HS-27A (cell line): ENCODE data around the gene GLE1.
"Not testable (repeated sequence)": the region's sequence is repeated elsewhere in the genome, so short reads cannot be mapped to it uniquely, and the experiment has no call there.

Experiments
- DNase-seq: peaks from one replicate; pipeline ENCODE4 v3.0.0-alpha.2; 2012; ENCODE audit warnings: low read depth, missing footprints

Gene GLE1

DNA sequence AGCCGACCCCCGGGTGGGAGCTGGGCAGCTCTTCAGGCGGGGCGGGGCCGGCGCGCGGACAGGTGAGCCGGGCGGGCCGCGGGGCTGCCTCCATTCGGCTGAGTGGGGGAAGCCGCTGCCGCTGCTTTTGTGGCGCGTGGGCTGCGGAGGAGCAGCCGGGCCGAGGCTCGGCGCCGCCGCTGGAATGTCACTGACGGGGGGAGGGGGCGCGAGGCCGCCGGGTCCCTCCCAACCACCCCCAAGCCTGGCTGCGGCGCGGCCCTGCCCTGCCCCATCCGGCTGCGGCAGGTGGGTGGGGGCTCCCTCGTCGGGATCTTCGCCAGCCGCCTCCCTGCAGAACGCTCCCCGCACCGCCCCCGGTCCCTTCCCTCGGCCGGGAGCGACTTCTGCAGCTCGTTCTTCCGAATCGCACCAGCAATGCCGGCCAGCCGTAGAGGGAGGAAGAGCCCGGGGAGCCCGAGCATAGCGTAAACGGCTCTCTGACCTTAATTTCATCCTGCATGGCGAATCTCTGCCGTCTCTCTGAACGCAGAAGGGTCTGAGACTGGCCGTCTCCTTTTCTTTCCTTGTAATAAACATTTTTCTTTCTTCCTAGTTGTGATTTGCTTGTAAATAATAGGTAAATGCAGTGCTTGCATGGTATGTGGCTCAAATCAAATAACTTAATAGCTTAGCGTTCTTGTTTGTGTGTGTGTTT is 48.4 kb downstream of the GLE1 start:
- DNase-seq, result no peak

DNA sequence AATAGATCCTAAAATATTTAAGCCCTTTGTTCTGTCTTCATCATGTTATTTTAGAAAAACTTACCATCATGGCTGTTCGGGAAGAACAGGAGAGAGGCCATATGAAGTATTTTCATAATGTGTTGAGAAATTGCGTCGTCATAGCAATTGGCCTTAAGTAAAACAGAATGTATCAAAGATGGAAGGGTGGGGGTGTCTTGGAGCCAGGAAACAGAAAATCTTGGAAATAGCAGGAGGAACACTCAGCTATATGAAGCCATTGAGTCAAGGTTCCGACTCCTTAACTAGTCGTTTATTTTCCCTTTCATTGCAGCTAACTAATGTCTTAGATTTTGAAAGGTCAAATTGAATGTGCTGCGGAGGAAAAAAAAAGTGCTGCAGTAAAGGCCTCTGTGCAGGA is 49.2 kb downstream of the GLE1 start:
- no peak for DNase-seq

DNA sequence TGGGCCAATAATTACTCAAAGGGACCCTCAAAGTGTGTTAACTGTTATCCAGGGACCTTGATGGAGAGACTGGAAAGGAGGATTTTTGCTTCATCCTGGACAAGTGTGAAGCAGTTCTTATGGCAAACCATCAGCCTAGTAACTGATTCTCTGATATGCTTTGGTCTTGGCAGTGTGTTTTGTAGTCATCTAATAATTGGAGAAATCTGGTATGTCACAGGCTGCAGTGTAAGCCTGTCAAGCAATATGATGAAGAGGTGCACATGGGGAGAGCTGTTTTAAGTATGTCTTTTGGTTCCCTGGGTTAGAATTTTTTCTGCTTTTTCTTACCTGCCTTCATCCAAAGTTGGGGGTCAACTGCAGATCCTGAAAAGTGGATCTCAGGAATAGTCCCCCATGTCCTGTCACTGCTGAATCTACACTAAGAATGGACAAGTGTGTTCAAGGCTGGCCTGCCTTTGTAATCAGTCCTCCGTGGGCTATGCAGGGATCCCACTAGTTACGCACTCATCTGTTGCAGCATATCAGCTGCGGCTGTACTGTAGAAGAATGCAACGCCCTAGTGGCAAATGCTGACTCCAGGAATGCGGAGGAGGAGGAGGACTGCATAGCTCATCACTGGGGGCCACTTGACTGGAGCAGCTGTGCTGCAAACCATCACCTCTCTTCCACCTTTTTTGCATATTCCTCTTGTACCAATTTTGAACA is 49.8 kb downstream of the GLE1 start:
- DNase-seq, result peak; percentile 92

DNA sequence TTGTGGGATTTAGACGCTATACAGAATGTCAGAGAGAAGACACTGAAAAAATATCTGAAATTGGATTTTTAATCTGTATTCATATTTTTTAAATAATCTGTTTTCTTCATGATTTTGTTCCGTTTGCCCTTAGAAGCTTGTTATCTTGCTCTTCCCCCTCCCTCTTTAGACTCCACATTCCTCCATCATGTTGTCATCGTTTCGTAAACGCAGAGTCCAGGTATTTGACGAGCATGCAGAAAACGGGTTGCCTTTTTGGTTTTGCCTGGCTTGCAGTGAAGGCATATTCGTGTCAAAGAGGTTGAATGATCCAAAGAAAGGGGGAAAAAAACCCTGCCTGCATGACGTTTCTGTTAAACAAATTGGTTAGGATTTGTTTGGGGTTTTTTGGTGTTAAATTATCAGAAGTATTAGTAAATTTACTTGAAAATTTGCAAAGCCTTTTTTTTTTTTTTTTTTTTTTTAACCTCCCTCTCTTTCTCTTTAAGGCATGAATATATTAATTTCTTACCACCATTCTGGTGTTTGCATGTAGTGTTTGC is 50.7 kb downstream of the GLE1 start:
- DNase-seq, result peak; percentile 85

DNA sequence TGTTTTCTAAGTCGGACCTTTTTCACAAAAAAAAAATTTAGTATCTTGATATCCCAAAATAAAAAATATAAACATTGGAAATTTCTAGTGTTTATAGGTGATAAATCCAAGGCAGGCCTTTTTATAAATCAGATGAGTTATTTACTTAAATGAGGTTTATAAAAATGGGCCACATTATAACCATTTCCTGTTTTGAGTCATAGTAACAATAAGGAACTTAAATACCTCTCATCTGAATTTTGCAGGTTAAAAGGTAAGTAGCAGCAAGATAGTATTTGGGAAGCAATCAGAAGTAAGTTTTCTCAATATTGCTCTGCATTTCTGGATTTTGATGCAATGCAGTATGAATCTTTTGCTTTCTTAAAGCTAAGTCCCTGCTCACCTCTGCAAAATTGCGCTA is 51.8 kb downstream of the GLE1 start:
- no peak for DNase-seq

DNA sequence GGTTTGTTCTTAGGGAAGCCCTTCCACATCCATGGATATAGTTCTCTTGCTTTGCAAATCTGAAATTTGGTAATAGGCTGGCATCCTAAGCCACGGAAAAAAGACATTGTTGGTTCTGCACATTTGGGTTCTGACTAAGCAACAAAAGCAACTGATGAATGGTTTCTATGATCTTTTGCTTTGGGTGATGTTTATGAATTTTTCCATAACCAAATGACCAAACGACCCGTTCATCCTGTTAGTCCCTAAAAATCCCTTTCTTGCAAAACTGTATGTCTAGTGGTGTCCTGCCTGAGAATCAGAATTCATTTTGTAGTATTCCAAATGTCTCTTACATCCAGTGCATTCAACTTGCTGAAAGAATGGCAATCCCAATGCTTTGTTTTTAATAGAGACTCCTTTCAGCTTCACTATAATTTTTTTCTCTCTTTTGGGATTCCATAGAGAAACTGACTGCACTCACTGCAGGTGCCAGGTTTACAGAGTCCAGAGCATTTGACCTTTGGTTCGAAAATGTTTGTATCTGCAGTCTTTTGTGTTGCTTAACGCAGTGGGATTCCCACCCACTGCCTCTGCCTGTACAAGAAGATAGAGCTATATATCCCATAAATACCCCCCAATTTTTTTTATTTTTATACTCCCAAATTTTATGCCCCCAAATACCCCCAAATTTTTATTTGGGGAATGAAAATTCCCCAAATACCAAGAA is 52.6 kb downstream of the GLE1 start:
- no peak for DNase-seq

DNA sequence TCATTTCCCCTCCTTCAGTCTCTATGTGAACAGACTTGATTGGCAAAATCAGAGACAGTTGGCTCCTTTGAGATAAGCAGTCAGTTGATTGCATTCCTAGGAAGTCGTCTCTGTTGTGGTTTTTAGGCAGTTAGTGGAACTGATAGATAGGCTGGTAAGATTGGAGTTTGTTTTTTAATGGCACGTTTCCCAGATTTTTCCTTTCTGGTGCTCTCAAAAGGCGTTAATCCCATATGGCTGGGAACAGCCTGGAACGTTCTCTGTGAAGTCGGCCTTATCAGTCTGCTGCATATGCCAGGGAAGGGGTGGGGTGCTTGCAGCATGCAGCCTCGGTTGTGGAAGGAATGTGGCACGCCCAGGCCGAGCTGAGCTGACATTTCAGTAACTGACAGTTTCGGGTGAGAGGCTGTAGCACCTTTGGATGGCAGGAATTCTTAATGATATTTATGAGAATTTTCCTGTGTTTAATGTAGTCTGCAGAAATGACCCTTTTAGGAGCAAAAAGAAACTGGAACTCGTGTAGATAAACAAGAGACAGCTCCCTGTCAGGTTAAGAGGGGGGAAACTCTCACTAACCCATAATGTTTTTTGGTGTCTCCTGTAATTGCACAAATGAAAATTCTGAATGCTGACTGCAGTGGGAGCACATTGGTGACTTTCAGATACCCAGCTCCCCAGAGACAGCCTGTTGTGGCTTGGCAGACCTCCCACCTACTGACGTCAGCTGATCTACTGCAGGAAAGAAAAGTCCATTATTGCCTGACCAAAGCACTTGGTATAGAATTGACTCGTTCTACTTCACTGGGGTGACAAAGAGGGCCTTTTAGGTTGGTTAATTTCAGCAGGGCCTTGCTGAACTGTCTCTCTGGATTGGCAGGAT is 54.2 kb downstream of the GLE1 start:
- DNase-seq, result peak; percentile 91

DNA sequence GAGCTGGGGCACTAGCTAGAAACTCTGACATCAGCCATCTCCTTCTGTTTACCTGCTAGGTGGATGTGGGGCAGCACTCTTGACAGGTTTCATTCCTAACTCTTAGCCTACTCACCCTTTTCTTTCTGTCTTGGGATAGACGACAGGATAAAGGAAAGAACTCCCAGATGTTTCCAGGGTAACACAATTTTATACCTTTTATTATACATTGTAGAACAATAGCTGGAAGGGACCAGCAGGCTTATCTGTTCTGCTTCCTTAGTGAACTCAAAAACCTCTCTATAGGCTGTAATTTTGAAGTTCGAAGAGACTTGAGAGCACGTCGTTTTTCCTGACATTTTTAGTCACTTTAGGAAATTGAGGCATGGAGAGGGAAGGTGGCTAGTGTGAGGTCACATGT is 61.1 kb downstream of the GLE1 start:
- no peak for DNase-seq

DNA sequence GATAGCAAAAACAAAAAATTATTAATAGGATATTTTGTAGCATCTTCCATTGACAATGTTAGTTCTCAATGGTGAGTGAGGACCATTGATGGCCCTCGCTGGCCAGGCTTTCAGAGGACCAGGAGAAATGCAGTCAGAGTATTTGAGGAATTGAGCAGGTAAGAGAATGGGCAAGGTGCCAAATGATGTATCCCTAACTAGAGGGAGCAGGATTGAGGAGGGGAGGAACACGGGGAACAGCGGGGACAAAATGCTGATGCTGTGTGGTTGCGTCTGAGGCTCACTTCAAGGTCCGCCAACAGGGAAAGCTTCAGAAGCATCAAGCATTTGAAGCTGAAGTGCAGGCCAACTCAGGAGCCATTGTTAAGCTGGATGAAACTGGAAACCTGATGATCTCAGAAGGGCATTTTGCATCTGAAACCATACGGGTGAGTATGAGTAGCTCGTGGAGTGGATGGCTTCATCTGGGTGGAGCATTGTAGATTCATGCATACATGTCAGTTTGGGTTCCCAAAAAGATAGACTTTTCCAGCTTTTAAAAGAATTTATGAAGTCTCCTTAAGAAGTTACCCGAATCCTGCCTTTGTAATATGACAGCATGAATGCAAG is 64.1 kb downstream of the GLE1 start:
- DNase-seq, result no peak

DNA sequence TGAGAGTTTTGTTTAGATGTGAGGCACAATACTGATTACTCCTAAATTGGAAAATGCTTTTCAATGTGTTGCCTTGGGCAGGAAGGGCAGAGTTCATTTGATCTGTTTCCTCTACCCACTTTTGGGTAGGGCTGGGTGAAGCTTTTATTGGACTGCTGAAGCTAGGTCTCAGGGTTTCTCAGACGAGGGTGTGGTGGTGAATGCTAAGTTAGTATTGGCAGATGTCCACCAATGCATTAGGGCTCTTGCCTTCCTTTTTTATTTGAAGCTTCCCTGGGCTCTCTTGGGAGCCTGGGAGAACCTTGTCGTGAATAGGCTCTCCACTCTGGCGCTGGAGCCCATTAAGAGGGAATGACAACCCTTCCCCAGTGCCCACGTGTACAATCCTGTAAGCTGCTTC is 71.0 kb downstream of the GLE1 start:
- no peak for DNase-seq

DNA sequence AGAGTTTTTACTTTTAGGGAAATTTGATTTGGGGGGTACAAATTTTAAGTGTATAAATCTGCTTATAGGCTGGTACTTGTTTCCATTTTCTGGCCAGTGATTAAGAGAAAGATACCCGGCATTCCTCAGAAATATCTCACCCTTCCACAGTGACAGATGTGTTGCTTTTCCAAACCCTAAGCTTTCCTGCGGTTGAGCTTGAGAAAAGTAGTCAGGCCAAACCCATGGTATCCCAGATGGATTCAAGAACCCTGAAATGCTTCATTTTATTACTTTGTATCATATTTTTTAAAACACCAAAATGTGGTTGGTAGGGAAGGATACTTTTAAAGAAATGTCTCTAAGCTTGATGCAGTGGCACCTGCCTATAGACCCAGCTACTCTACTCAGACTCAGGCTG is 71.4 kb downstream of the GLE1 start:
- DNase-seq, result no peak

DNA sequence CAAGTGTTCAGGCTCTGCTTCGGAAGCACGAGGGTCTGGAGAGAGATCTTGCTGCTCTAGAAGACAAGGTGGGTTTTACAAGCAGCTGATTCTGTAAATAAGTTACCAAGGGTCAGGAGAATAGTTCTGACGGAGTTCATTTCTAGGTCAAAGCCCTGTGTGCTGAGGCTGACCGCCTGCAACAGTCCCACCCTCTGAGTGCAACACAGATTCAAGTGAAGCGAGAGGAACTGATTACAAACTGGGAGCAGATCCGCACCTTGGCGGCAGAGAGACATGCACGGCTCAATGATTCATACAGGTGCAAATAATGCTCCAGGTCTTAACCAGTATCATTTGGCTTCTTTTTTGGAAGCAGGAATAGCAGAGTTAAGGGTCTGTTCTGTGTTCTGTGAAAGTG is 72.7 kb downstream of the GLE1 start:
- no peak for DNase-seq

DNA sequence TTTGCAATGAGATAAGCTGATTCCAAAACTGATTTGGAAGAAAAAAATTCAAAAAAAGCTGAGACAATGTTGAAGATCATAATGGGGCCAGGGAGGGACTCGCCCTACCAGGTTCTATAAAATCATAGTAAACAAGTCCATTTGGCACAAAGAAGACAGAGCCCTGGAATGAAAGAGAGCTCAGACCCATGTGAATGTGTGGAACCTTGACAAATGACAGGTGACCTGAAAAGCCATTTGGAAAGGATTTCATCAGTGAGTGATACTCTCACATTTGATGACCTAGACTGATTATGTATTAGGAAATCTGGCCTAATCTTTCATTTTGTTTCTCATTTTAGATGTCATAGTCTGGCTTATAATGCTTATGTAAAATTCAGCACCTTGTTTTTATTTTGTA is 74.7 kb downstream of the GLE1 start:
- DNase-seq, result no peak

DNA sequence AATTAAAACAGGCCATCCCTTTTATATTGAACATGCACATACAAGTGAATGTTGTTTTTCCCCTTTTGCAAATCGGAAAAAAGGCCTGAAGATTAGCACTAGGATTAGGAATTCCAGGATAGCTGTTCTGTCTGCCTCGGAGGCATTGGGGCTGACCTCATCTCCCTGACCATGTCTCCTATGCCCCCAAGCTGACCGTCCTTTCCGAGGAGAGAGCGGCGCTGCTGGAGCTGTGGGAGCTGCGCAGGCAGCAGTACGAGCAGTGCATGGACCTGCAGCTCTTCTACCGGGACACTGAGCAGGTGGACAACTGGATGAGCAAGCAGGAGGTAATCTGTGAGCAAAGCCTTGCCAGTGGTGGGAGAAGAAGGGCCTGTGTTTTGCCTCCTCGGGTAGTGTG is 76.2 kb downstream of the GLE1 start:
- no peak for DNase-seq

DNA sequence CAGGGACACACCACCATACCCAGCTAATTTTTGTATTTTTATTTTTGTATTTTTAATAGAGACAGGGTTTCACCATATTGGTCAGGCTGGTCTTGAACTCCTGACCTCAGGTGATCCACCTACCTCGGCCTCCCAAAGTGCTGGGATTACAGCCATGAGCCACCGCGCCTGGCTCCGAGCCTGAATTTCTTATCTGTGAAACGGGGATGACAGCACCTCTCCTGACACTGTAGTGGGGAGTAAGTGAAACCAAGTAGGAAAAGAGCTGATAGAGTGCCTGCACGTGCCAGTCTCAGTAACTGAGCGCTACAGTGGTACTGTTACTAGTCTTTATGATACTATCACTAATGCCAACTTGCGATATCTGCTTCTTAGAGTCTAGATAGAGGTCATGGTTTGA is 80.6 kb downstream of the GLE1 start:
- not testable (repeated sequence) for DNase-seq

DNA sequence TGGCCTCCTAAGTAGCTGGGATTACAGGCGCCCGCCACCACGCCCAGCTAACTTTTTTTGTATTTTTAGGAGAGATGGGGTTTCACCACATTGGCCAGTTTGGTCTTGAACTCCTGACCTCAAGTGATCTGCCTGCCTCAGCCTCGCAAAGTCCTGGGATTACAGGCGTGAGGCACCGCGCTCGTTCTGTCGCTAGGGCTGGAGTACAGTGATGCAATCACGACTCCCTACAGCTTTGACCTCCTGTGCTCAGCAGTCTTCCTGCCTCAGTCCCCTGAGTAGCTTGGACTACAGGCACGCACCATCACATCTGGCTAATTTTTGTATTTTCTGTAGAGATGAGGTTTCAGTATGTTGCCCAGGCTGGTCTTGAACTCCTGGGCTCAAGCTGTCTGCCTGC is 82.4 kb downstream of the GLE1 start:
- DNase-seq, result not testable (repeated sequence)

DNA sequence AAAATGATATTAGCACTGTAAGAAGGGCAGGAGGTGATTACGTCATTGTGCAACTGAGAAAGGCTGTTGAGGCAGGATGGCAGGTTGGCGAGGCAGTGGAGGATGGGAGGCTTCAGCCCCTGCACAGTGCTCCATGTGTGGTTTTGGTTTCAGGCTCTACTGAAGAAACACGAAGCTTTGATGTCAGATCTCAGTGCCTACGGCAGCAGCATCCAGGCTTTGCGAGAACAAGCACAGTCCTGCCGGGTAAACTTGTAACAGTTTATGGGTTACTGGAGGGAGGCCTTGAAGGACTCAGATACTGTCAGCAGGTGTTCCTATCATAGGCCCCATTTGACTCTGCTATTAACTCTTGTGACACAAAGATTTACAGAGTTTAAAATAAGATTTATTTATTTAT is 82.9 kb downstream of the GLE1 start:
- no peak for DNase-seq

DNA sequence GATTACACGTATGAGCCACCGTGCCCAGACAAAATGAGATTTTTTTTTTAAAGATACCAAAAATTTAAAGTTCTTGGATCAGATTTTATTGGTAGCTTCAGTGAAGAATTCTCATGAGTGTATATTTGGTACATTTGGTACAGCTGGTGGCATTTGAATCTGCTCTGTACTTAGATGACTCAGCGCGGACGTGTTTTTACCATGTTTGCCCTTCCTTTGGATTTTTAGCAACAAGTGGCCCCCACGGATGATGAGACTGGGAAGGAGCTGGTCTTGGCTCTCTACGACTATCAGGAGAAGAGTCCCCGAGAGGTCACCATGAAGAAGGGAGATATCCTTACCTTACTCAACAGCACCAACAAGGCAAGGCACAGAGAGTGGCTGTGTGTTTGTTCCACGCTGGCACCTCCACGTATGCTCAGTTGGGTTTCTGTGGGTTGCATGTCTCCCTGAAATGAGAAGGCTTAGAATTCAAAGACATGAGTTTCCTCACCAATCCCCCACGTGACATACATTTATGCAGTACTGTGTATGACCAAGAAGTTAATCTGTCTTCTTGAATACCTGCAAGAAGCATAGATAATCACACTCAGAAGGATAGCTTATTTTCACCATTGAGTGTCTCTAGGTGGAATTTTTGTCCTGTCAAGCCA is 84.2 kb downstream of the GLE1 start:
- DNase-seq, result no peak
